Measurements from ENCODE around the gene SNX32.

SNX32 gene

DNA sequence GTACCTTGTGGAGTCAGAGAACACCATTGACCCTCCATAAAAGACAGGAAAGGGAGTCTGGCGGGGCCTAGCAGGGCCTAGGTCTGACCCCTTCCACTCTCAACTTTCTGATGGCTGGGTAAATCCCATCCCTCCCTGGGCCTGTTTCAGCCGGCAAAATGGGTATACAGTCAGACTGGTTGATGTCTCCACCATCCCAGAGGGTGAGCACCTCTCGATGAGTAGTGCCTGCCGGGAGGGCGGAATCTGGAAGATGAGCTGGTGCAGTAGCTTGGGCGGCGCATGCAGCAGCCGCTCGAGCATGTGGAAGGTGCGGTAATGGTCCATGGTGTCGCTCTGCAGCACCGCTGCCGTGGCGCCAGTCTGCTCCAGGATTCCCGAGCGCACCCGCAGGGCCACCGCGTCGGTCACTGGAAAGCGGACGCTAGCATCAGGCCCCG is 54.0 kb downstream of the SNX32 start:
- no peak for DNase-seq

DNA sequence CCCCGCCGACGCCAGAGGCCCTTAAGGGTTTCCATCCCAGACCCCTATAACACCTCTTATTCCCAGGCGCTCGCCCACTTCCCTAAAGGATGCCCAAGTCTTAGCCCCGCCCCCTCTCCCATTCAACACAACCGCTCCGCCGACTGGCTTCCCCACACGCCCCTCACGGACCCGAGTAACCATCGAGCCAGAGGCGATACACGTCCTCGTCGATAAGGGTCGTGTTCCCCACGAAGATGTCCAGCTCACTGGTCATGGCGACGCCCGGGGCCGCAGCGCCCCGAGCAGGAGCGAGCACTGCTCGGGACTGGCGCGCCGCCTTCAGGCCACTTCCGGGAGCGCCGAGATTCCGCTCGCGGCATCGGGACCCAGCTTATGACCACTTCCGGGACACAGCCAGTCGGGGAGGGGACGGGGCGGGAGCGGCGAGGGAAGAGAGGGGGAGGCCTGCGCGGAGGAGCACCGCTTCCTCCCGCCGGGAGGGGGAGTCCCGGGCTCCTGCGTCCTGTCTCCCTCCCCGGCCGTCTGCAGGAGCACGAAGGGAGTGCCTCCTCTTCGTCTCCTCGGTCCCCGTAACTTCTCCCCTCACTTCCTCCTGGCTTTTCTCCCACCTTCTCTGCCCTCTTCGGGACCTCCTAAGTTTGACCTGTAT is 54.5 kb downstream of the SNX32 start, which contains the start of gene FIBP:
TSS of gene FIBP (minus strand) at position 309 of the 652 bp plus-strand sequence. CDS start at position 256, 53 bp downstream.
- peak; percentile 98 for DNase-seq

DNA sequence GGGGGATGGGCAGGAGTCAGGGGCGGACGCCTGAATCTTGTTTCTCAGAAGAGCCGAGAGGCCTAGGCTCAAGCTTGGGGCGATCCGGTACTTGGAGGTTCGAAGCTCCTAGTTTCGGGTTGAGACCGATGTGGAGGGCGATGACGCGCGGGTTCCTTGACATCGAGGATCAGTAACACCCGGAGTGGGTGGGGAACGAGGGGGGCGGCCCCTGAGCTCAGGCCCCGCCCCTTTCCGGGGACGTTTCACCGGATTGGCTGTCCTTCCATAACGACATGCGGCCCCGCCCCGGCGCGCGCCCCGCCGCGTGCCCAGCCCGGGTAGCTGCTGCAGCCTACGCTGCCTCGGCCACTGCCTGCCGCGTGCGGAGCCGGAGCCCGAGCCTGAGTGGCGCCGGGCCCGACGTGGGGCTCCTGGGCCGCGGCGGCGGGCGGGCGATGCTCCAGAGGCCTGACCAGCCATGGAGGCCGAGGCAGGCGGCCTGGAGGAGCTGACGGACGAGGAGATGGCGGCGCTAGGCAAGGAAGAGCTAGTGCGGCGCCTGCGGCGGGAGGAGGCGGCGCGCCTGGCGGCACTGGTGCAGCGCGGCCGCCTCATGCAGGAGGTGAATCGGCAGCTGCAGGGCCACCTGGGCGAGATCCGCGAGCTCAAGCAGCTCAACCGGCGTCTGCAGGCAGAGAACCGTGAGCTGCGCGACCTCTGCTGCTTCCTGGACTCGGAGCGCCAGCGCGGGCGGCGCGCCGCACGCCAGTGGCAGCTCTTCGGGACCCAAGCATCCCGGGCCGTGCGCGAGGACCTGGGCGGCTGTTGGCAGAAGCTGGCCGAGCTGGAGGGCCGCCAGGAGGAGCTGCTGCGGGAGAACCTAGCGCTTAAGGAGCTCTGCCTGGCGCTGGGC is 56.8 kb downstream of the SNX32 start, which contains the start of gene CCDC85B:
TSS of gene CCDC85B (plus strand) at position 350 of the 895 bp plus-strand sequence. CDS start at position 461, 111 bp downstream.
- peak; percentile 97 for DNase-seq

DNA sequence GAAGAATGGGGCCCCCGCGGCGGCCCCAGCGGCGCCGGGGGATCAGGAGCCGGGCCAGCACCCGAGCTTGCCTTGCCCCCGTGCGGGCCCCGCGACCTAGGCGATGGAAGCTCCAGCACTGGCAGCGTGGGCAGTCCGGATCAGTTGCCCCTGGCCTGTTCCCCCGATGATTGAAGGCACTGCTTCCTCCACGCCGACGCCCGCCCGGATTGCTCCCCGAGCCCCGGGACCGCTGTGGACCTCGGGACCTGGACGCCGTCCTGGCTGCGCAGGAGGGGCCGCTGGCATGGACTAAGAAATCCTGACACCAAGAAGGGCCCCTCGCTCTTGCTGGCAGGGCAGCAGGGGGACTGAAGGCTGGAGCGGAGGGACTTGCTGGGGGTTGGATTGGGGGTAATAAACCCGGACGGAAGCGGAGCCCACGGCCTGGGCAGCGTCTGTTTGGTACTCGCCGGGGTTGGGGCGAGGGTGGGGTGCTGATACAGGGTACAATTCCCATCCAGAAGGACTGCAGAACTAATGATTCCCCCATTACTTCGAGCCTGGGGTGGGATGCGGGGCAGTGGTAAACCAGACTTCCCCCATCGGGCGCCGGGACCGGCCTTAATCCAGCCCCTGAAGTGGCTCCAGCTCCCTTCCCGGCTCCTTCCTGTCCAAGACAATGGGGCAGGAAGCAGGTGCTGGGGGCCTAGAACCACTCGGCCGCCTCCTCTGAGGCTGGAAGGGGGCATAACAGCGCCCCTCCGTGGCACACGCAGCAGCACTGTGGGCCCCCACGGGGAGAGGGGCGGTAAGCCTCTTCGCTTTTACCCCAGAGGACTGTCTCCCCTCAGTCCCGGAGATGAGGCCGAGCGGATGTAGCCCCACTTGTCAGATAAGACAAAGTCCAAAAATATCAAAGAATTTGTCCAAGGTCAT is 57.7 kb downstream of the SNX32 start:
- peak; percentile 60 for DNase-seq

DNA sequence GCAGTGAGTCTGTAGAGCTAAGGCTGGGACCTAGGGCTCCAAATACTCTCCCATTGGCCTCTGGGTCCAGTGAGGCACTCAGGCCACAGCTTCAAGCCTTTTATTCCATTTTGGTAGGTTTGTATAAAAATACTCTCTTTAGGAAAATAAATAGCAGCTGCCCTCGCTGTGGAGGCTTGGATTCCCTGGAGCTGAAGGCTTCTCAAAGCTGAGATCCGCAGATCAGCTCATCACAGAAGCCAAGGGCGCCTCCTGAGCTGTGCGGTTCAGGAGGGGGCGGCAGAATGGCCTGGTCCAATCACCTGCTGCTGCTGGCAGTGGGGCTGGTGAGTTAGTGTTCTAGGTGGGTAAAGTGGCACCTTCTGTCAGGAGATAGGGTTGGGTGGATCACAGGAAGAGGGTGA is 58.4 kb downstream of the SNX32 start:
- DNase-seq, result peak; percentile 47

DNA sequence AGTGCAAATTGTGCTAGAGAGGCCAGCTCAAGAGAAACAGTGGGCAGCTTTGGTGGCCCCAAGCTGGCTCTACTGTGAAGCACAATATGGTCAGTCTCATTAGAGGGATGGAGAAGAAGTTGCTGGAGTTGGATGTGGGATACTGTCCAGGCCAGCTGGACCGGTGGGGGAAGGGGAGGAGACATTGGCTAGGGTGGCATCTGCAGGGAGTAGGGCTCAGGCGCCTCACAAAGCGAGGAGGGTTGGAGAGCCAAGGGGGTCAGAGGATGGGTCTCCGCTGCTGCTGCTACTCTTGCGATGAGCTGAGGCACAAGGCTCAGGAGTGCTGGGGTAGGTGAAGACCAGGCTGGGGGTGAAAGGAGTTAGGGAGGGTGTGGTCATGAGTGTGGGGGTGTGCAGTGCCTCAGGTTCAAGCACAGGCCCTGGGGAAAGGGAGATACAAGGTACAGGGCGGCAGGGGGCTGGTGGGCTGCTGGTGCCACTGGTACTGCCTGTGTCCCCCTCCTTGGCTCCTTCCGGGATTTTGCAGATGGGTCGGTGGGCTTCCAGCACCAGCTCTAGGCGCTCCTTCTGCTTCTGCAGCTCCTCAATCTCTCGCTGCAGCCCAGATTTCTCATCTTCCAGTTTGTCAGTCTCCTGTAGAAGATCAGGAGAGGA is 59.0 kb downstream of the SNX32 start:
- no peak for DNase-seq

DNA sequence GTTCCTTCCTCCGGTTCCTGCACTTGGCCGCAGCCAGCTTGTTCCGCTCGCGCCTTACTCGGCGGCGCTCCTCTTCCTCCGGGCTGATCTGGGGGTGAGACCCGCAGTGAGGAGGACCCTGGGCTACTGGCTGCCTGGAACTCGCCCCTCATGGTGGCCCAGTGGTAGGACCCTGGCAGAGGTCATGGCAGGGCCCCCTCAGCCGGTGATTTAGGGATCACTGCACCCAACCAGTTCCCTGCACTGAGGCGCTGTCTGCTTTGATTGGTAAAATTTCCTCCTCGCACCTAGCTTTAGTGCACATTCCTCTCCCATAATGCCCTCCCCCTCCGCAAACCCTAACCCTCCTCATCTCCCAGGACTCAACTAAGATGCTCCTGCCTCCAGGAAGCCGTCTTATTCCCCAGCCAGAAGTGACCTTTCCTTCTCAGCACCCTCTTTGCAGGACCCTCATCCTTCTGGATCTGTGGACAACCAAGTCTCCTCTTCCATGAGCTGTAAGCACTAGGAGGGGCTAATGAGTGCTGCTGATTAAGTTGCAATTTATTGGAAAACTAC is 60.4 kb downstream of the SNX32 start:
- DNase-seq, result no peak

DNA sequence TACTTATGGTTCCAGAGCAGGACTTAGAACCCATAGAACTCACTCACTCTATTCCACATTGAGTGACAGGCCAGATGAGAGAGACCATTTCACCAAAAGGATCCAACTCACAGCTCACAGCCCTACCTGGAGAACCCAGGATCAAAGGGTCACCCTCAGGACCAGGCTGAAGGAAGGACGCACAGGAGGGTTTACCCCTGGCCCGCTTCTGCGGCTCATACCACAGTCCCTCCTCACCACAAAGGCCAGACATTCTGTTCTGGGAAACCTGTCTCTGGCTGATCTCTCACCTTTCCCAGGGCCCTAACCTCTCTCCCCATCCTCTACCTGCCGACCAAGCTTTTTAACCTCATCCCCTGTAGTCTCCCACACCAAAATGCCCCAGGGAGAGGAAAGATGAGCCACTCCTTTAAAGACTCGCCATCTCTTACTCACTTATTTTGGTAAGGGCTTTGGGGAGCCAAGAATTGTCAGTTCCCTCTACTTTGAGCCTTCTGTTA is 61.8 kb downstream of the SNX32 start:
- no peak for DNase-seq

DNA sequence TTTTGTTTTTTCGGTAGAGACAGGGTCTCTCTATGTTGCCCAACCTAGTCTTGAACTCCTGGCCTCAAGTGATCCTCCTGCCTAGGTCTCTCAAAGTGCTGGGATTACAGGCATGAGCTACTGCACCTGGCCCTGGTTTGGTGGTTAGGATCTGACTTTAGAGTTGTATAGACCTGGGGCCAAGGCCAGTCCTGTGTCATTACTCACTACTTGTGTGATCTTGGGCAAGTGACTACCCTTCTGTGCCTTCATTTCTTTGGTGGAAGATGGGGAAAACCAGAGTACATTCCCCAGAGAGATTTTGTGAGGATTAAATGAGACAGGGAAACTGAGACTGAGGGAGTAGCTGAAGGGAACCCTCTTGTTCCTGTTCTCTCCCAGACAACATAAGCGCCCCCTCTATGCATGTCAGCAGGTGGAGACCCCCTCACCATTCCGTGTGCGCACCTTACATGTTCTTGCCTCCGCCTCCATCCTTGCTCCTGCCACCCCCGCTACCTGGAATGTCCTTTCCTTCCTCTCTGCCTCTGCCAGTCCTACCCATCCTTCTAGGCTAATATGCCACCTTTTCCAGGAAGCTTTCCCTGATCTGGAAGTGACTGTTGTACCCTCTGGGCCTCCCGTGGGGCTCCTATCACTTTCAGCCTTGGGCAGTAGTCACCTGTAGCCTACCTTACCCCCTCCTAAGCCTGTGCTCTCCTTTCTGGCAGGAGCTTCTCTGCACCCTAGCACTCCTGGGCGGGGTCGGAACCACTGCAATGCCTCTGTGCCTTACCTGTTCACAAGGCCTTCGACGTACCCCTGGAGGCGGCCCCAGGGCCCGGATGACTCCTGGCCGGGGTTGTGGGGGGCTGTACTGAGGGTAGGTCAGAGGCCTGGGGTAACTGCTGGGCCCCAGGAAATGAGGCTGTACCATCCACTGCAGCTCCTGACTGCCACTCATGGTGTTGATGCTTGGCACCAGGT is 62.6 kb downstream of the SNX32 start:
- no peak for DNase-seq

DNA sequence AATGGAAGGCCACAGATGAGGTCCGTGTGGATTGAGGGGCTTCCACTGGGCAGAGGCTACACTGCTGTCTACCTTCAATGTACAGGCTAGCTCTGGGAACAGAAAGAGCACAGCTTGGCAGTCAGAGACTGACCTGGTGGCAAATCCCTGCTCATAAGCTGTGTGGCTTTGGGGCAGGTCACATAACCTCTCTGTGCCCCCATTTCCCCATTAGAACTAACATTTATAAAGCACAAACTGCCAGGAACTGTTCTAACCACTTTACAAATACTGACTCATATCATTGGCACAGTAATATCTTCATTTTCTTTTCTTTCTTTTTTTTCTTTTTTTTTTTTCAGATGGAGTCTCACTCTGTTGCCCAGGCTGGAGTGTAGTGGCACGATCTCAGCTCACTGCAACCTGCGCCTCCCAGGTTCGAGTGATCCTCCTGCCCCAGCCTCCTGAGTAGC is 63.3 kb downstream of the SNX32 start:
- no peak for DNase-seq

DNA sequence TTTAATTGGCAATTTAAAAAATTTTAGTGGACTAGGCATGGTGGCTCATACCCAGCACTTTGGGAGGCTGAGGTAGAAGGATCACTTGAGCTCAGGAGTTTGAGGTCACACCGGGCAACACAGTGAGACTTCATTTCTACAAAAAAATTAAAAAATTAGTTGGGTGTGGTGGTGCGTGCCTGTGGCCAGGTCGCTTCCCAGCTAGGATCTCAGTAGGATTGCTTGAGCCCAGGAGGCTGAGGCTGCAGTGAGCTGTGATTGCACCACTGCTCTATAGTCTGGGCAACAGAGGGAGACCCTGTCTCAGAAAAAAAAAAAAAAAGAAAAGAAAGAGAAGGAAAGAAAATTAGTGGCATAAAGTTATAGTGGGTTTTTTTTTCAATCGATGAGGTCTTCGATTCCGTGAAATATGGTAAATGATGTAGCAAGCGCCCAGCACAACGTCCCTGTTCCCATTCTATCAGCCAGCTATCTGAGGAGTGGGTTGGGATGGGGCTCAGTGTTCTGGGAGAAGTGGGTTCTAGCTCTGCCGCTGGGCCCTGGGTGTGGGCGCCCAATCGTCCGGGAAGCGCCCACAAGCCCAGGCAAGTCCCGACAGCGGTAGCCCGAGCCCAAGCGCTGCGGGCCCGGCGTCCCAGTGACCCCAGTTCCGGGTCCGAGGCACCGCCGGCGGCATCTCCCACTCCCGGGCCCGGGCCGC is 65.0 kb downstream of the SNX32 start:
- no peak for DNase-seq

DNA sequence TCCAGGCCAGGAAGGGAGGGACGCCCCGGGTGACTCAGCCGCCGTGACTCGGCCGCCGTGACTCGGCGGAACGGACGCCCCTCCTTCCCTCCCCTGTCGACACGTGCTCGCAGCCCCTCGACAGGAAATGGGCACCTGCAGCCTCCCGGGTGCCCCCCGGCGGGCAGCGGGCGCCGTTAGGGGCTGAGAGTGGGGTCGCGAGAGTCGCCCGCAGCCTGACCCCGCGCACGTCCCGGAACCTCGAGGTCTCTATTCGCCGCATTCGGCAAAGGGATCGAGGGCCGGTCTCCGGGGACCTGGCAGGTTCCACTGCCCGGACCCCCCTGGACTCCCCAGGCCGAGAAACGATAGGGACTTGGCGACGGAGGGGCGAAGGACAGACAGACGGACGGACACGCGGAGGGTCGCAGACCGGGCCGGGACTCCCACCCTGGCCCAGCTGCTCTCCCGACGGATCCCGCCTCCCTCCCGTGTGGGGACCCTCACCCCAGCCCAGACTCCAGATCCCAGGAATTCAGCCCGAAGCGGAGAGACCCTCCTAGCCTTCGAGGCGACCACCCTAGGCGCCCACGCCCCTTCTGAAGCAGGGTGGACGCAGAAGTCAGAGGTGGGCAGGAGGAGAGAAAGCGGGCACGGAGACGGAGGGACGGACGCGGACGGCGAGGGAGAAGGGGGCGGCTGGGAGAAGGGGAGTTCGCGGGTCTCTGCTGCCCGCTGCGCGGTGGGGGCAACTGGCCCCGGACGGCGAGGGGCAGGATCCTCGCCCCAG is 65.8 kb downstream of the SNX32 start:
- DNase-seq, result peak; percentile 80

DNA sequence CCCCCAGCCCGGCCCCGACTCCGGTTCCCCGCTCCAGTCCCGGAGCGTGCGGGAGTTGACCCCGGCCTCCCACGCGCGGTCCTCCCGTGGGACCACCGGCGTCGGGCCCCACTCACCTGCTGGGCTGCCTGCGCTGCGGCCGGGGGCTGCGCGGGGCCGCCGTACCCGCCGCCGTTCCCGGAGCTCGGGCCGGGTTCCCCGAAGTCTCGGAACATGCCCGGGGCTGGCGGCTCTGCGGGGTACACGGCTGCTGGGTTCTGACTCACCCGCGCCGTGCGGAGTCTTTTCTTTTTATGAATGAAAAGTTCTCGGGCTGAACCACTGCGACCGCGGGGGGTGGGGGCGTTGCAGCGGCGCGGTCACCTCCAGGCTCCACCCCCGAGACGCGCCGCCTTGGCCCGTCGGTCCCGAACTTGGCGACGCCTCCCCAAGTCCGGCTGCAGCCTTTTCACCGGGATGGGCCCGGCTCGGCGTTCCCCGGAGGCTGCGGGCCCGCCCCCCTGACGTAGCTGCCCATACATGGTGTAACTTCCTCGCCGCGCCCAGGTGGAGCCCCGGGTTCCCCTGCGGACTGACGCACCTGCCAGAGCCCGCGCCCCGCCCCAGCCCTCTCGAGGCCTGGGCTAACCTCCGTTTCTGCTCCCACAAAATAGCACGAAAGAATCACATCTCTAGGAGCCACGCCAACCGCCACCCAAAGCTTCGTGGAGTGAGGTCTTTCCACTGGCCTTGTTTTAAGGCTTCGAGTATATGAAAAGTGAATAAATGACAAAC is 66.5 kb downstream of the SNX32 start, which contains the start of gene FOSL1:
TSS of gene FOSL1 (minus strand) at position 264 of the 774 bp plus-strand sequence. CDS start at position 215, 49 bp downstream.
- DNase-seq, result peak; percentile 94

DNA sequence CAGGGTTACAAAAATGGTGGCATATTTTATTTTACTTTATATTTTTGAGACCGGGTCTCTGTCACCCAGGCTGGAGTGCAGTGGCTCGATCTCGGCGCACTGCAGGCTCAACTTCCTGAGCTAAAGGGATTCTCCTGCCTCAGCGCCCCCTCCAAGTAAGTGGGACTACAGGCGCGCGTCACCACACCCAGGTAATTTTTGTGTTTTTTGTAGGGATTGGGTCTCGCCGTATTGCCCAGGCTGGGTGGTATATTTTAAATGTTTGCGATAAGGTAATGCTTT is 67.1 kb downstream of the SNX32 start:
- DNase-seq, result no peak

DNA sequence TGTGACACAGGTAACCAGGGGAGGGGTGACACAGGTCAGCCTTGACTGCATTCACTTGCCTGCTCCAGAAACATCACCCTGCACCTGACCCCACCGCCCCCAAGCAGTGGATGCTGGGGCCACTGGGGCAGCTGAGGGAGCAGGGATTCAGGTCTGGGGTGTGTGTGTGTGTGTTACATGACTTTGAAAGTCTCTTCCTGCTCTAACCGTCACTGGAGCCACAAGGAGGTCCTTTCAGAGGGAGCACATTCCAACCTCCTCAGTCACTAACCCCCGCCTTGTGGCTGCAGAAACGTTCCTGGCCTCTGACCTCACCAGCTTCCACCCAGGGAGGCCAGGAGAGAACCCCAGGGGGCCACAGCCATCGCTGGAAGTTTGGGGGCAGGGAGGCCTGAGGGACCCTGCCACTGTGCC is 69.3 kb downstream of the SNX32 start:
- DNase-seq, result no peak
